Loucy (cell line): ENCODE data around the gene SRPRB.

Experiments used
- CTCF ChIP-seq: fragments of 200-600 bp; sonication (generic); conservative IDR thresholded peaks from 2 replicates; pipeline ENCODE4 v1.5.1; 2014; ENCODE audit warnings: mild to moderate bottlenecking, antibody characterized with exemption, low read length
- EZH2phosphoT487 ChIP-seq: fragments of 200-600 bp; IDR thresholded peaks from 2 replicates; pipeline ENCODE4 v1.6.1; 2018; ENCODE audit warnings: antibody characterized with exemption, mild to moderate bottlenecking, moderate library complexity, borderline replicate concordance

- TF ChIP-seq CTCF (no peak), EZH2phosphoT487 (no peak)
These were observed 50.7 kb downstream of the SRPRB start for GRCh38 chr3:133856316-133856715.
